Measurements from ENCODE around the gene CCNK. TPM values are rescaled to one million over a fixed set of nuclear protein-coding genes. Genes with fewer than 3 reads are reported as not detected.

The CCNK gene
- total RNA-seq, 4 donors from 2014 or later, result 15.0 to 35.3 (median 19.1) TPM

DNA sequence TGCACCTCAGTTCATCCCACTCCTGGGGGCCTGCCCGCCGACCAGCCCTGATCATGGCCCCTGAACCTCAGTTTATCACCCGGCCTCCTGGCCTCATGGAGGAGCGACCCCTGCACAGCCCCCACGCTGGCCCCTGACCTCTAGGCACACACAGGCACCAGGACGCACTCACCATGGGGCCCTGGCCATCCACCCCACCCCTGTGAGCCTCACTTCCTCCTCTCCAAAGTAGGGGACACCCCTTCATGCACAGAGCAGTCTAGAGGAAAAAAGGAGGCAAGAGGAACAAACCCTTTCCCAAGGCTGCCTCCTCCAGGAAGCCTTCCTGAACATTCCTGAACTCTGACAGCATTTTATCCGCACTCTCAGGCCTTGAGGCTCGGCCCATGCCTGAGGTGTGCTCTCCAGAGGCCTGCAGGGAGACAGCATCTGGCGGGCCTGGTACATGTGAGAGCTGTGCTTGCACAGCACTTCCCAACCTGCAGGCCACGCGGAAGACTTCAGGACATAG lies 39.4 kb downstream of the CCNK start:
- ATAC-seq, result no peak
- in situ Hi-C loops (cut with MboI; ENCODE audit: low sequenced_read_pairs in 4 of 4), result loop anchor here (5.0 to 10.0 kb wide), 3 partner anchors 104 to 114 kb away; no protein-coding TSS in a partner anchor
- intact Hi-C loops (cut with DNase I; ENCODE audit: low total_unique reads), result no loop called here
- H3K27ac ChIP-seq, result no peak overlapping the region
- H3K4me3 ChIP-seq, result no peak overlapping the region
- no peak for DNase-seq
- no peaks in the 10 kb centered on the region for H3K36me3 ChIP-seq
- H3K27me3 ChIP-seq, result no peaks in the 10 kb centered on the region
- TF ChIP-seq POLR2A (IDR thresholded peaks at IDR 0.05), result no peak
- TF ChIP-seq, protein P1, sequence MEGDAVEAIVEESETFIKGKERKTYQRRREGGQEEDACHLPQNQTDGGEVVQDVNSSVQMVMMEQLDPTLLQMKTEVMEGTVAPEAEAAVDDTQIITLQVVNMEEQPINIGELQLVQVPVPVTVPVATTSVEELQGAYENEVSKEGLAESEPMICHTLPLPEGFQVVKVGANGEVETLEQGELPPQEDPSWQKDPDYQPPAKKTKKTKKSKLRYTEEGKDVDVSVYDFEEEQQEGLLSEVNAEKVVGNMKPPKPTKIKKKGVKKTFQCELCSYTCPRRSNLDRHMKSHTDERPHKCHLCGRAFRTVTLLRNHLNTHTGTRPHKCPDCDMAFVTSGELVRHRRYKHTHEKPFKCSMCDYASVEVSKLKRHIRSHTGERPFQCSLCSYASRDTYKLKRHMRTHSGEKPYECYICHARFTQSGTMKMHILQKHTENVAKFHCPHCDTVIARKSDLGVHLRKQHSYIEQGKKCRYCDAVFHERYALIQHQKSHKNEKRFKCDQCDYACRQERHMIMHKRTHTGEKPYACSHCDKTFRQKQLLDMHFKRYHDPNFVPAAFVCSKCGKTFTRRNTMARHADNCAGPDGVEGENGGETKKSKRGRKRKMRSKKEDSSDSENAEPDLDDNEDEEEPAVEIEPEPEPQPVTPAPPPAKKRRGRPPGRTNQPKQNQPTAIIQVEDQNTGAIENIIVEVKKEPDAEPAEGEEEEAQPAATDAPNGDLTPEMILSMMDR (IDR thresholded peaks at IDR 0.05 in 4 of 5, conservative IDR thresholded peaks at IDR 0.05 in 1 of 5), result no peak
- no peaks in the 10 kb centered on the region for H3K9me3 ChIP-seq
- H3K4me1 ChIP-seq, result no peaks in the 10 kb centered on the region

GRCh38 chr14:99521176-99522024 lies 40.2 kb downstream of the CCNK start:
- H3K27me3 ChIP-seq, result no peaks in the 10 kb centered on the region
- no peaks in the 10 kb centered on the region for H3K36me3 ChIP-seq
- DNase-seq (no peak), ATAC-seq (no peak)
- intact Hi-C loops (cut with DNase I; ENCODE audit: low total_unique reads), result no loop called here
- no peaks in the 10 kb centered on the region for H3K4me1 ChIP-seq
- no peaks in the 10 kb centered on the region for H3K9me3 ChIP-seq
- no peak overlapping the region for H3K27ac ChIP-seq
- in situ Hi-C loops (cut with MboI; ENCODE audit: low sequenced_read_pairs in 4 of 4), result loop anchor here (5.0 to 10.0 kb wide), 3 partner anchors 103 to 113 kb away; no protein-coding TSS in a partner anchor
- TF ChIP-seq POLR2A (IDR thresholded peaks at IDR 0.05), result no peak
- TF ChIP-seq, protein P1 (IDR thresholded peaks at IDR 0.05 in 4 of 5, conservative IDR thresholded peaks at IDR 0.05 in 1 of 5), result no peak
- H3K4me3 ChIP-seq, result no peak overlapping the region

- no peaks in the 10 kb centered on the region for H3K4me1 ChIP-seq
Observed at GRCh38 chr14:99522025-99522401, 40.8 kb downstream of the CCNK start.

DNA sequence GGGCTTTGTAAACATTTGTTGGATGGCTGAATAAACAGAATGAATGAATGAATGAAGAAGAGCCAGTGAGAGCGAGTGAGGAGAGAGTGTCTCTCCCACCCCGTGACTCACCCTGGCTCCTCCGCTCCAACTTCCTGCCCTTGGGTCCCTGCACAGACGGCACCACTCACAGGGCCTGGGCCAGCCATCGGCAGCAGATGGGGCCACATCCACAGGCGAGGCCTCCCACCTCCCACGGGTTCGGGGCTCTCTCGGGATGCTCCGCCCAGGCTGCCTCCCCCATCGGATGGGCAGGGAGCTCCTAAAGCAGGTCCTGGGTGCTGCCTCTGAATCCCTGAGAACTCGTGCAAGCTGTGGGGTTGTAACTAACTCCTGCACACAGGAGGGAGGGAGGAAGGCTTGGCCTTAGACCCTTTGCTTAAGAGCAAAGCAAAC lies 41.3 kb downstream of the CCNK start:
- H3K4me1 ChIP-seq, result no peaks in the 10 kb centered on the region
- in situ Hi-C loops (cut with MboI; ENCODE audit: low sequenced_read_pairs in 4 of 4), result loop anchor here (5.0 to 10.0 kb wide), 3 partner anchors 102 to 112 kb away; no protein-coding TSS in a partner anchor
- H3K27me3 ChIP-seq, result no peaks in the 10 kb centered on the region
- no peaks in the 10 kb centered on the region for H3K9me3 ChIP-seq
- TF ChIP-seq POLR2A (IDR thresholded peaks at IDR 0.05), result no peak
- TF ChIP-seq, protein P1 (IDR thresholded peaks at IDR 0.05 in 4 of 5, conservative IDR thresholded peaks at IDR 0.05 in 1 of 5), result no peak
- intact Hi-C loops (cut with DNase I; ENCODE audit: low total_unique reads), result no loop called here
- no peak overlapping the region for H3K4me3 ChIP-seq
- no peak for DNase-seq
- ATAC-seq, result no peak
- no peaks in the 10 kb centered on the region for H3K36me3 ChIP-seq
- no peak overlapping the region for H3K27ac ChIP-seq

More at GRCh38 chr14:99522025-99522401, 40.8 kb downstream of the CCNK start:
- DNase-seq (no peak), ATAC-seq (no peak)
- H3K4me3 ChIP-seq, result no peak overlapping the region
- intact Hi-C loops (cut with DNase I; ENCODE audit: low total_unique reads), result no loop called here
- no peaks in the 10 kb centered on the region for H3K36me3 ChIP-seq
- no peaks in the 10 kb centered on the region for H3K9me3 ChIP-seq
- in situ Hi-C loops (cut with MboI; ENCODE audit: low sequenced_read_pairs in 4 of 4), result loop anchor here (5.0 to 10.0 kb wide), 3 partner anchors 103 to 113 kb away; no protein-coding TSS in a partner anchor
- no peak overlapping the region for H3K27ac ChIP-seq
- H3K27me3 ChIP-seq, result no peaks in the 10 kb centered on the region
- TF ChIP-seq POLR2A (IDR thresholded peaks at IDR 0.05), result no peak
- TF ChIP-seq, protein P1 (IDR thresholded peaks at IDR 0.05 in 4 of 5, conservative IDR thresholded peaks at IDR 0.05 in 1 of 5), result no peak
